Lung (tissue), 12 donors: ENCODE data around the gene OGG1. TPM values are rescaled to one million over a fixed set of nuclear protein-coding genes. Genes with fewer than 3 reads are reported as not detected.

Source experiments
- ATAC-seq: fragments of 200-7000 bp; cut with Tn5 transposase; one replicate; pipeline ENCODE4 v1.9.1; 2020; ENCODE audit warnings: moderate number of reproducible peaks; ENCODE audit not compliant: insufficient read depth, low FRiP score
- DNase-seq, 3 donors: peaks; one replicate each; pipeline ENCODE4 v3.0.0-alpha.2; 2013 to 2017
- H3K27ac ChIP-seq, 2 donors: one replicate each; pipeline ENCODE4 v1.5.1; 2013; ENCODE audit warnings: mild to moderate bottlenecking in 2 of 2, moderate library complexity in 2 of 2, control low read depth in 1 of 2, inconsistent platforms in 1 of 2, low read depth in 1 of 2, low read length in 1 of 2
- H3K27me3 ChIP-seq, 3 donors: one replicate each; pipeline ENCODE4 v1.5.1; 2013; ENCODE audit warnings: low read length in 2 of 3; ENCODE audit not compliant: control insufficient read depth in 3 of 3, insufficient read depth in 3 of 3
- H3K36me3 ChIP-seq, 4 donors: one replicate each; pipeline ENCODE4 v1.5.1; 2013; ENCODE audit warnings: low read length in 4 of 4, mild to moderate bottlenecking in 1 of 4, moderate library complexity in 1 of 4; ENCODE audit not compliant: control insufficient read depth in 4 of 4, insufficient read depth in 4 of 4
- H3K4me1 ChIP-seq, 5 donors: one replicate each; pipeline ENCODE4 v1.5.1; 2013; ENCODE audit warnings: low read length in 5 of 5, mild to moderate bottlenecking in 2 of 5, moderate library complexity in 1 of 5; ENCODE audit not compliant: control insufficient read depth in 5 of 5, insufficient read depth in 5 of 5
- H3K4me3 ChIP-seq: one replicate; pipeline ENCODE4 v1.5.1; 2013; ENCODE audit warnings: mild to moderate bottlenecking, control low read depth, moderate library complexity
- H3K9ac ChIP-seq, 2 donors: one replicate each; pipeline ENCODE4 v1.5.1; 2013; ENCODE audit warnings: low read length in 2 of 2, control low read depth in 1 of 2; ENCODE audit not compliant: insufficient read depth in 1 of 2
- H3K9me3 ChIP-seq, 4 donors: one replicate each; pipeline ENCODE4 v1.5.1; 2013; ENCODE audit warnings: low read length in 3 of 4, mild to moderate bottlenecking in 1 of 4, moderate library complexity in 1 of 4; ENCODE audit not compliant: control insufficient read depth in 4 of 4, insufficient read depth in 3 of 4
- CTCF ChIP-seq: IDR thresholded peaks from 2 replicates; pipeline ENCODE4 v1.5.1; 2012; ENCODE audit warnings: mild to moderate bottlenecking; ENCODE audit errors: control extremely low read depth, extremely low read depth
- WGBS, 2 donors: extraction: QIAGEN DNeasy Blood & Tissue Kit; methylation state at CpG; one replicate each; pipeline ENCODE4 v1.1.7; 2013; 5-methylcytosine and 5-hydroxymethylcytosine counted together
- polyA plus RNA-seq, 2 donors: library from polyadenylated mRNA; stranded (reverse); fragments of 200-250 nt; gene quantifications; one replicate each; pipeline ENCODE4 v1.2.1, GENCODE V29; 2013
- total RNA-seq, 2 donors: library from RNA; depleted of rRNA in 1 of 2; stranded (reverse); fragments of >200 nt in 1 of 2; gene quantifications; one replicate each; pipeline ENCODE4 v1.2.1, GENCODE V29; 2014 to 2021
- donor health status: control.
- donor health status: control.
- donor health status: Bipolar disorder and iron deficiency.
- donor health status: healthy.
- donor health status: DM: yes; HTN: yes; CAD: no.

OGG1 gene
- total and polyA plus RNA-seq, 4 donors = 13.2 to 31.2 (median 23.3) TPM

- H3K9ac ChIP-seq = no peak overlapping the region
- DNase-seq = no peak
- TF ChIP-seq CTCF = no peak
- no peak for ATAC-seq
- 87 to 93% methylated on average over 11 of the region's 11 CpGs for WGBS, 2 donors
- H3K9me3 ChIP-seq = no peaks in the 10 kb centered on the region
- peaks cover 19 to 25% (median 22%) of the 10 kb centered on the region in 4 donors for H3K36me3 ChIP-seq
- H3K4me3 ChIP-seq = no peak overlapping the region
- H3K4me1 ChIP-seq = peaks cover 0 to 21% (median 4%) of the 10 kb centered on the region in 5 donors
- H3K27me3 ChIP-seq = no peaks in the 10 kb centered on the region
- no peak overlapping the region for H3K27ac ChIP-seq
Measured at GRCh38 chr3:9794400-9794799, 44.6 kb downstream of the OGG1 start.

- no peak for DNase-seq
- Histone ChIP-seq H3K27me3 (no peaks in the 10 kb centered on the region), H3K36me3 (peaks cover 24 to 32% (median 28%) of the 10 kb centered on the region in 4 donors), H3K4me3 (no peak overlapping the region), H3K9ac (no peak overlapping the region), H3K4me1 (peaks cover 0 to 21% (median 4%) of the 10 kb centered on the region in 5 donors), H3K27ac (no peak overlapping the region), H3K9me3 (no peaks in the 10 kb centered on the region)
- ATAC-seq = no peak
- WGBS, 2 donors = 79 to 82% methylated on average over 5 of the region's 5 CpGs
- TF ChIP-seq CTCF = no peak
Measured at GRCh38 chr3:9795207-9795606, 45.5 kb downstream of the OGG1 start.

GRCh38 chr3:9797196-9797945 is 47.6 kb downstream of the OGG1 start:
- Histone ChIP-seq H3K4me3 (no peak overlapping the region), H3K9ac (no peak overlapping the region), H3K27me3 (no peaks in the 10 kb centered on the region), H3K4me1 (peaks cover 0 to 9% (median 4%) of the 10 kb centered on the region in 5 donors), H3K9me3 (no peaks in the 10 kb centered on the region), H3K27ac (no peak overlapping the region), H3K36me3 (peaks cover 33 to 41% (median 39%) of the 10 kb centered on the region in 4 donors)
- 92 to 93% methylated on average over 12 of the region's 12 CpGs for WGBS, 2 donors
- no peak for TF ChIP-seq CTCF
- ATAC-seq (no peak), DNase-seq (no peak)
